MM.1S (cell line): ENCODE data around the gene MAP3K8.

Source experiments
- CTCF ChIP-seq: fragments of 300-600 bp; sonication (generic); IDR thresholded peaks from 2 replicates; pipeline ENCODE4 v1.5.1; 2016; ENCODE audit warnings: antibody characterized with exemption, low read length, mixed read lengths
- EZH2phosphoT487 ChIP-seq: fragments of 300-600 bp; sonication (generic); IDR thresholded peaks from 2 replicates; pipeline ENCODE4 v1.6.1; 2018; ENCODE audit warnings: antibody characterized with exemption, low read length

GRCh38 chr10:30443049-30443448, 9.1 kb downstream of the MAP3K8 start:
- TF ChIP-seq EZH2phosphoT487, result no peak
- TF ChIP-seq CTCF, result no peak
